Sigmoid colon (tissue), 4 donors: ENCODE results near the gene ZFYVE19.

Experiments used
- CTCF ChIP-seq, 4 experiments: fragments of 450-650 bp in 3 of 4; fragments of 200-600 bp in 1 of 4; IDR thresholded peaks; one replicate each; pipeline ENCODE4 v1.5.1; 2016 to 2019; ENCODE audit warnings: antibody characterized with exemption in 4 of 4, mild to moderate bottlenecking in 3 of 4, moderate library complexity in 2 of 4
- EP300 ChIP-seq, 4 donors: sonication (generic); formaldehyde crosslinking; IDR thresholded peaks; one replicate each; pipeline ENCODE4 v1.6.1; 2017; ENCODE audit warnings: antibody characterized with exemption in 4 of 4
- POLR2A ChIP-seq, 2 donors: fragments of 450-650 bp; IDR thresholded peaks; one replicate each; pipeline ENCODE4 v1.6.1; 2016; ENCODE audit warnings: antibody characterized with exemption in 2 of 2, mild to moderate bottlenecking in 2 of 2, moderate library complexity in 2 of 2
- POLR2AphosphoS5 ChIP-seq, 4 donors: sonication (generic); formaldehyde crosslinking; IDR thresholded peaks; one replicate each; pipeline ENCODE4 v1.6.1; 2017; ENCODE audit warnings: antibody characterized with exemption in 4 of 4

DNA sequence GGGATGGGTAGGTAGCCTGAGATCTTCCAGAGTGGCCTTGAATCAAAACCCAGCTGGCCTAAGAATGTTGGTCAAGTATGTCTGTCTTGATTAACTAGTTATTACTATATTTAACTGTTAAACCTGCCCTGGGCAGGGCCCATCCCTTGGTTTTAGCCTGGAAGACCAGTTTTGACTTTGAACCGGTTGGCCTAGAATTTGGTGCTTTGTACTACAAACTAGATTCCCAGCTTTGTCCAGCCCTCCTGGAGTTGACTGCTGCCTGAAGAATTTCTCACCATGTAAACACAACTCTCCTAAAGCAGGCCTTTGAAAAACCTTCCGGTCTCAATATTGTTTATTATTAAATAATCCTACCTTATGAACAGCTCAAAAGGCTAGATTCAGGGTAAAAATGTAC lies 21.1 kb upstream of the ZFYVE19 start:
- TF ChIP-seq CTCF (IDR thresholded peaks at IDR 0.05) = no peak
- TF ChIP-seq POLR2A (IDR thresholded peaks at IDR 0.05) = no peak
- TF ChIP-seq POLR2AphosphoS5 (IDR thresholded peaks at IDR 0.05) = no peak
- TF ChIP-seq EP300 (IDR thresholded peaks at IDR 0.05) = no peak
